ENCODE measurements around the gene BRINP2.

DNA sequence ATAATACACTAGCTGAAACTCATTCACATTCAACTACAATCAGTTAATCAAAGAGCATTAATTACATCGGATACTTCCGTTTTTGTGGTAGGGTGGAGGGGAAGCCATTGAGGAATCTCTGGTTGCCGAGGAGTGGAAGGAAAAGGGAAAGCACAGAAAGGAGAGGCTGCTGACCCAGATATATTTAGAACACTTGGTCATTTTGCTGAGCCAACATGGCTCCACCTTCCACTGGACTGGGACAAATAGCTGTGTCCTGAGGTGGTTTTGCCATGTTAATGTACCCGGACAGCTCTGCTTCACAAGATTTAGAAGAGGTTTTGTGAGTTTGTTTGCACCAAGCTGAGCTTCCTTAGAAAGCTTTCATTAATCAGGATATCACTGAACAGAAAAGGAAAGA is 32.4 kb upstream of the BRINP2 start:
- TF ChIP-seq CTCF (IDR thresholded peaks at IDR 0.05) (no peak), POLR2A (IDR thresholded peaks at IDR 0.05) (no peak)

Data from right lobe of liver (tissue), 4 donors.